Epidermal melanocyte (primary cell): ENCODE measurements around the gene STXBP6.
A peak's percentile ranks its signal among the peaks of the same experiment; 100 is the strongest.

ENCODE experiments used
- DNase-seq: peaks from one replicate; pipeline ENCODE4 v3.0.0; 2011; ENCODE audit warnings: low spot score; ENCODE audit not compliant: insufficient read length

Gene STXBP6

DNA sequence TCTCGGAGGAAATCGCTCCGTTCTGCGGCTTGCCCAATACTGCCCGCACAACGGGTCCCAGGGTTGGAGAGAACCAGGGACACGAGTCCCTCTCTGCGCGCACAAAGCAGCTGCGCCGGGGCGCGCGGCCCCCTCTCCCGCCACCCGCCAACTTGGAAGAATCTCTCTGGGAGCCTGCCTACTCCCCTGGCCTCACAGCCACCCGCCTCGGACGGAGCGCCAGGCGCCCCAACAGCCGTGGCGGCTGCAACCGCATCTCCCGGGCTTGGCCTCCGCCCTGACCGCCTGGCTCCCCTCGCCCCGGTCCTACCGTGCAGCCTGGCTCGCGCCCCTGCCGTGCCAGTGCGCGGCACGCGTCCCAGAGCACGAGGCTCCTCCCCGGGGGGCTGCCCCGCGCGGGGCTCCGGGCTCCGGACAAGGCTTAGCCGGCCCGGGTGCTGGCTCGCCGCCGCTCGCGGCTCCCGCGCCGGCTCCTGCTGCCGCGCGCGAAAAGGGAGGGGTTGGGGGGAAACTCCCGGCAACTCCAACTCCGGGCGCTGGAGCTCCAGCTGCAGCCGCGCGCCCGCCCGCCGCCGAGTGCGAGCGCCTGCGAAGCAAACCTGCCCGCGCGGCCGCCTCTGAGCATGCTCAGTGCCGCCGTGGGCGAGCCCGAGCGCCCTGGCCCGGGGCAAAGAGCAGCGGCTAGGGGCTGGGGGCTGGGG is at the start of gene STXBP6:
Gene STXBP6 (minus strand): TSS at position 580 of the 701 bp plus-strand sequence. CDS start 75,329 bp downstream, outside the sequence.
- peak; percentile 47 for DNase-seq

- no peak for DNase-seq
These were observed 47.2 kb upstream of the STXBP6 start for GRCh38 chr14:25097120-25097519.

DNA sequence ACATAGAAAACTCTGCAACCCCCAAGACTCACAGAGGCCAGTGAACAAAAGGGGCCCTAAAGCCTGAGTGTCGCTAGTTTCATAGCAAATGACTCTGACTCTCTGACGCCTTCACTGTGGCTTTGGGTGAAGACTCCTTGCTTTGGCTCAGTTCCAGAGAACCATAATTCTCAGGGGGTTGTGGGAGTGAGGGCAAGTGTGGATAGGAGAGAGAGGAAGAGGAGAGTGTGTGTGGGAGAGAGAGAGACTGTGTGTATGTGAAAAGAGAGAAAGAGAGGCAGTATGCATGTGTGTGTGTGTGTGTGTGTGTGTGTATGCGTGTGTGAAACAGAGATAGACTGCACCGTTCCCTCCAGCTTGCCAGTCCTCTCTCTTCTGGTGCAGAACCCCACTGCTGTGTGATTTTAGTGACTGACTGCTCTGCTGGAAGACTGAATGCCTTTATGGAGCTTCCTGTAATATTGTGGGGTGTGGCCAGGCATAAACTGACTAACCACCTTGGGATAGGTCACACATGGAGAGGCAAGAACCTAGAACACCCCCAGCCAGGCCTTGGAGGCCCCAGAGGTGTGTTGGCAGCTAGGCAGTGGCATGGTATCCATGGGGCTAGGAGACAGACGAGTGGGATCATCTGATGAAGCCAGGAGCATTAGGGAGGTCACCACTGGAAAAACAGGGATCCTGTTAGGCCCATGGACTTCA is 45.9 kb upstream of the STXBP6 start:
- DNase-seq = no peak

GRCh38 chr14:25094171-25094907 is 44.4 kb upstream of the STXBP6 start:
- DNase-seq = no peak

DNA sequence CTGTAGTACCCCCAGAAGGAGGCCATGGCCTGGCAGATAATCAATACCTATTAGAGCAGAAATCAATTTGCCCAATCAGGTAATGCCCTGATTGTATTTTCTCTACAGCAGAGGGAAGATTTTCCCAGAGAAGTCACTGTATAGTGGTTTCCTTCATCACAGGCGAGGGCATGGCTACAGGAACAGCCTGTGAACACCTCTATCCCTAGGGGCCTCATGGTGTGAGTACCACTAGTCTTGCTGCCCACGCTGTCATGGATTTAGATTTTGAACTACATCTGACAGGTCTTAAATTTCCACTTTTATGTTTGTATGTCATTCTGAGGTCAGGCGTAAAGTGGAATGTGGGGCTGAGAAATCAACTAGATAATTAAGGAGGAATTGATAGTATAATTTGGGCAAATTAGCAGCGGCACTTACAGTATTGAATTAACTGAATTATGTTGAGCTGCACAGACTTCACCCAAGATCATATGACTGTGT is 42.4 kb upstream of the STXBP6 start:
- no peak for DNase-seq

DNA sequence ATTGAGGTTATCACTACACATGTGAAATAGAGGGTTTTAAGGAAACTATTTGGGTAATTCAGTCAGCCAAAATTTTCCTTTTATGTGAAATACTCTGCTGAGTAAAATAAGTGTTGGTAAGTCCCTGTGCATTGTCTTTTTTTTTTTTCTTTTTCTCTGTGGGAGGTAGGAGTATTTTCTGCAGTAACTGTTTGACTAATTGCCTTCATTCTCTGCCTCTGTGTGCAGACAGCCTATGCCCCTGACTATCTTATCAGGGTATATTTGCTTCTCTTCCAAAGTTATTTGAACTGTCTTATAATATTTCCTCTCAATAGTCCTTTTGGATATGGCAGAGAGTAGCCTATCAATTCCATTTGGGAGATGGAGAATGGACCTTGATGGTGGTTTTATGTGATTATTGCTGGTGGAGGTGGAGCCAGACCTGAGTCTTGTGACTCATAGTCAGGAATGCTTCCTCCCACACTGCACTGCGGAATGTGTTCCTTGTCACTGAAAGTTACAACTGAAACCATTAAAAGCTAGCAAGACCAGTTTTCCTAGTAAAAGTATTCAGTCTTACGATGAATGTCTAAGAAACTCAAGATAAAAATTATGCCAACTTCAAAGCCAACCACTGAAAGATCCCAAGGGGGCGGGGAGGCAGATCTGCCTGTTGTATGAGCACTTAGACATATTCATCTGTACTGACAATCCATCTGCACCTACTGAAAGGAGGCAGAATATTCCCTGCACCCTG is 40.9 kb upstream of the STXBP6 start:
- DNase-seq = no peak

- DNase-seq = no peak
These were observed 40.3 kb upstream of the STXBP6 start for GRCh38 chr14:25090256-25090655.

- DNase-seq = no peak
These were observed 39.5 kb upstream of the STXBP6 start for GRCh38 chr14:25089496-25089895.

GRCh38 chr14:25086821-25087396 is 37.0 kb upstream of the STXBP6 start:
- no peak for DNase-seq

- DNase-seq = no peak
These were observed 36.1 kb upstream of the STXBP6 start for GRCh38 chr14:25086081-25086480.

GRCh38 chr14:25080682-25081081 is 30.7 kb upstream of the STXBP6 start:
- no peak for DNase-seq

DNA sequence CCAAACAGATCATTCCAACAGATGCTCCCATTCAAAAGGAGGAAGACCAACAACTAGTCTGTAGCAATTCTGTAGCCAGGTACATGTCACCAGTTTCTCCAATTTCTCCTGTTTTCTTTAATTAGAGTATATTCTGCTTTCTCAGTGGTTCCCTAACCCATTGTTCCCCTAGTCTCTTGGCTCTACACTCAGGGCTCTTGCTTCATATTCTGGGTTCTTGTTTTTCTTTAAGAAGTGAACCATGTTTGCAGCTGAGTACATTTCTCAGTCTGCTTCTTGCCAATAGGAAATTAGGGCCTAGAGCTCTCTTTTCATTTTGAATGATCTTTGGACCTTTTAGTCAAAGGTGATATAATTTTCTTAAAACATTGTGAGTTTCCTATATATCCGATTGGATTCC is 29.4 kb upstream of the STXBP6 start:
- DNase-seq = no peak

GRCh38 chr14:25074099-25074685 is 24.2 kb upstream of the STXBP6 start:
- no peak for DNase-seq

DNA sequence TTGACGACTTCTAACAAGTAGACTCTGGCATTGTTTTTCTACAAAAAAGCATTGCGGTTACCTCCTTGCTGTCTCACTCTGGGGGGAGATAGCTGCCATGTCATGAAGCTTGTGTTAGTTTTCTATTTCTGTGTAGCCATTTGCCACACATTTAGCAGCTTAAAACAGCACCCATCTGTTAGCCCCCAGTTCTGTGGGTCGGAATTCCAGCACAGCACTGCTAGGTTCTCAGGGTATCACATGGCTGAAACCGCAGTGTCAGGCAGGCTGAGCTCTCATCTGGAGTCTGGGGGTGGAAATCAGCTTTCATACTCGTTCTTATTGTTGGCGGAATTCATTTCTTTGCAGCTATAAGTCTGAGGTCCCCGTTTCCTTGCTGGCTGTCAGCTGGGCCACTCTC is 19.9 kb upstream of the STXBP6 start:
- DNase-seq = no peak

DNA sequence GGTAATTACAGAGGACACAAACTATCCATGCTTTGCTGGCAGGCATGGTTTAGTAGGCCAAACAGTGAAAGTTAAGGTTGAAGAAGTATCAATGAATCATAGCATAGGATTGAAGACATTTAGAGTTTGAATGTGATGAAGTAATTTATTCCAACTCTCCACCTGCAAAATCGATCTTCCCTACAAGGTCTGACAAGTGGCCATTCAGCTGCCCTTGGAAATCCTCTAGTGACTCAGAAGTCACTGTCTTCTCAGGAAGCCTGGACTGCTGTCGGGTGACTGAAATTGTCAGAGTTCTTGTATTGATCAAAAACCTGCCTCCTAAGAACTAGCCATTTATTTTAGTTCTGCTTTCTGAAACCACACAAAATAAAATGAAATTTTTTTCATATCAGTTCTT is 17.7 kb upstream of the STXBP6 start:
- no peak for DNase-seq

DNA sequence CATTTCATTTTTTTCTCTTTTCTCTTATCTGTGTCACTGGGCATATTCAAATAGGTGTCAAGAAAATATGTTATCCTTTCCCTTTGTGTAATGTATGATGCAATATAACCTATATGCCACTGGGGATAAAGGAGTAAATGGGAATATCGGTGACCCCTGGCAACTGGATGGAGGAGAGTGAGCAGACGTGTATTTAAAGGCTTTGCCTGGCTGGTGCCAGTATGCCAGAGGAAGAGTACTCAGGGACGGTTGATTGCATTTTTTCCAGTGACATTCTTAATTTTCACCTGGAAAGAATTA is 12.0 kb upstream of the STXBP6 start:
- DNase-seq = no peak

DNA sequence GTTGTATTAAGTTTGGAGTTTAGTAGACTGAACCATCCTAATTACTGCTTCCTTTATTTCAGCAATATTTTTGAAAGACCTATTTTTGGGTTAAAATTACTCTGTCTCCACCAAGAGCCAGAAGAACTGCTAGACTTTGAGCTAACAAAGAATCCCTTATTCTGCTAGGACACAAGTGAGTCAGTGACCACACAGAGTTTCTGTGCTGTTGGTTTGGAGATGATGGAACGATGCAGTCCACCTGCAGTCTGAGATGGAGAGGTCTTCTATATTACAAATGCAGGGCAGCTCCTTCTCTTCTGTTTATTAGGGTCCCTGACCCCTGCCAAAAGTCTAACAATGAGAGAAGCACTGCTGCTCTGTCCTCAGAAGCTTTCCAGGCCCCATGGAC is 6.7 kb upstream of the STXBP6 start:
- no peak for DNase-seq

- no peak for DNase-seq
These were observed 6.2 kb upstream of the STXBP6 start for GRCh38 chr14:25055992-25056687.

DNA sequence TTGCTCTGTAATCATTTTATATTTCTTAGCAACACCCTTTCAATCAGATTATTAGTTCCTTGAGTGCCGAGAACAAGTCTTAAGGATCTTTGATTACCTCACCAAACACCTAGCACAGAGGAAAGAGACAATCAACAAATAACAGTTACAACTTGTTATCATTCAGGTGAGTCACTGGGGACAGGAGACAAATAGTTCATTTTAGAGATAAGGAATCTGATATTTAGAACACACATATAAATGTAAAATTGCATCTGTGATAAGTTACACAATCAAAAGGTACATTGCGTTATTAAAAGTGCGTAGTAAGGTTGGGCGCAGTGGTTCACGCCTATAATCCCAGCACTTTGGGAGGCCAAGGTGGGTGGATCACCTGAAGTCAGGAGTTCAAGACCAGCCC is 5.1 kb upstream of the STXBP6 start:
- DNase-seq = no peak

DNA sequence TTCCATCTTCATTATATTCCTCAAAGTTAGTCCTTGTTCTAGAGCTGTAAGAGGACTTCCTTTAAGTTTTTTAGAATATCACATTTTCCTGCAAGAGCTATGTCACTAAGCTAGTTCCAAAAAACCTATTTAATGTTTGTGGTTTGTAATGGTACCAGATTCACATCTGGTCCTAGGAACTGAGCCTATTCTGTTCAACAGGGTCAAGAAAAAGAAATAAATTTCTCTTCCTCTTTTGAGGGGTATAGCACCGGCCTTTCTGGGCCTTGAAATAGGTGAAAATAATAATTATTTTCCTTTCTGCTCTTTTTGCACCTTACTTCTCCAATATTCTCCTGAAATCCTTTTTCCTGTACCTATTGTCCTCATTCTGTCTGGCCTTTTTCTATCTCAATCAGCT is 3.6 kb upstream of the STXBP6 start:
- DNase-seq = no peak
